Activated naive CD4-positive, alpha-beta T cell treated with anti-CD3 and anti-CD28 coated beads, Interleukin-2, amount 50 U/mL, for 72 hours (primary cell): ENCODE measurements around the gene FAM76A. TPM values are rescaled to one million over a fixed set of nuclear protein-coding genes. Genes with fewer than 3 reads are reported as not detected.
A peak's percentile ranks its signal among the peaks of the same experiment; 100 is the strongest.

Source experiments
- ATAC-seq, 2 donors: fragments of 150-1000 bp; cut with Tn5 transposase; 2 replicates each; pipeline ENCODE4 v1.10.0; 2021; ENCODE audit warnings: mild to moderate bottlenecking in 2 of 2, moderate library complexity in 2 of 2
- DNase-seq, 2 donors: peaks; one replicate each; pipeline ENCODE4 v3.0.0; 2021 to 2022; ENCODE audit warnings: low spot score in 2 of 2
- H3K27ac Mint-ChIP-seq, 2 donors: one replicate each; pipeline ENCODE4 v1.8.0; 2022; ENCODE audit warnings: mild to moderate bottlenecking in 2 of 2, mixed read lengths in 2 of 2
- H3K36me3 Mint-ChIP-seq, 2 donors: one replicate each; pipeline ENCODE4 v1.8.0; 2022; ENCODE audit warnings: mixed read lengths in 2 of 2
- H3K9me3 Mint-ChIP-seq, 2 donors: one replicate each; pipeline ENCODE4 v1.8.0; 2022; ENCODE audit warnings: mixed read lengths in 2 of 2
- total RNA-seq, 2 donors: library from RNA; stranded (reverse); gene quantifications; one replicate each; pipeline ENCODE4 v1.2.3, GENCODE V29; 2022

The FAM76A gene
- total RNA-seq, 2 donors from 2014 or later, result 5.7 to 10.4 TPM

- Mint-ChIP-seq H3K27ac (peak overlapping the region in 1 of 2 donors; percentile 2), H3K9me3 (peaks cover 11% of the 10 kb centered on the region in 2 donors), H3K36me3 (peaks cover 0 to 13% of the 10 kb centered on the region in 2 donors)
- ATAC-seq (no peak), DNase-seq (no peak)
Observed at GRCh38 chr1:27713139-27713725, 12.5 kb upstream of the FAM76A start.

GRCh38 chr1:27713869-27714513, 11.8 kb upstream of the FAM76A start:
- Mint-ChIP-seq H3K9me3 (peaks cover 11% of the 10 kb centered on the region in 2 donors), H3K36me3 (peaks cover 0 to 13% of the 10 kb centered on the region in 2 donors), H3K27ac (peak overlapping the region in 1 of 2 donors; percentile 2)
- no peak for ATAC-seq
- DNase-seq, result no peak

- peaks cover 11% of the 10 kb centered on the region in 2 donors for H3K9me3 Mint-ChIP-seq
- peak in 1 of 2 donors; percentile 50 for ATAC-seq
Observed at GRCh38 chr1:27716262-27716895, 9.4 kb upstream of the FAM76A start.

GRCh38 chr1:27719286-27720251, 6.2 kb upstream of the FAM76A start:
- ATAC-seq, result no peak
- peaks cover 11% of the 10 kb centered on the region in 2 donors for H3K9me3 Mint-ChIP-seq
- H3K27ac Mint-ChIP-seq, result no peak overlapping the region
- H3K36me3 Mint-ChIP-seq, result peaks cover 0 to 13% of the 10 kb centered on the region in 2 donors
- no peak for DNase-seq

More at GRCh38 chr1:27716262-27716895, 9.4 kb upstream of the FAM76A start:
- peaks cover 0 to 13% of the 10 kb centered on the region in 2 donors for H3K36me3 Mint-ChIP-seq
- no peak for DNase-seq
- H3K27ac Mint-ChIP-seq, result no peak overlapping the region

- Mint-ChIP-seq H3K36me3 (peaks cover 0 to 4% of the 10 kb centered on the region in 2 donors), H3K9me3 (no peaks in the 10 kb centered on the region), H3K27ac (peak overlapping the region; percentile 99)
- no peak for ATAC-seq
- peak in 1 of 2 donors; percentile 55 for DNase-seq
Observed at GRCh38 chr1:27724961-27725373, 794 bp upstream of the FAM76A start.

GRCh38 chr1:27726173-27727044, 648 bp downstream of the FAM76A start:
- DNase-seq, result peak in 1 of 2 donors; percentile 53
- Mint-ChIP-seq H3K27ac (peak overlapping the region; percentile 77 to 80), H3K9me3 (no peaks in the 10 kb centered on the region), H3K36me3 (peaks cover 0 to 8% of the 10 kb centered on the region in 2 donors)
- ATAC-seq, result peak; percentile 4 to 6

- no peak for DNase-seq
- Mint-ChIP-seq H3K9me3 (no peaks in the 10 kb centered on the region), H3K36me3 (peaks cover 0 to 8% of the 10 kb centered on the region in 2 donors), H3K27ac (peak overlapping the region in 1 of 2 donors; percentile 80)
- no peak for ATAC-seq
Observed at GRCh38 chr1:27727126-27727525, 1.4 kb downstream of the FAM76A start.

- Mint-ChIP-seq H3K36me3 (peaks cover 6 to 9% of the 10 kb centered on the region in 2 donors), H3K27ac (no peak overlapping the region), H3K9me3 (no peaks in the 10 kb centered on the region)
- DNase-seq (no peak), ATAC-seq (no peak)
Observed at GRCh38 chr1:27736252-27736651, 10.5 kb downstream of the FAM76A start.

GRCh38 chr1:27741121-27741520, 15.4 kb downstream of the FAM76A start:
- no peak for ATAC-seq
- no peaks in the 10 kb centered on the region for H3K9me3 Mint-ChIP-seq
- no peak overlapping the region for H3K27ac Mint-ChIP-seq
- H3K36me3 Mint-ChIP-seq, result peaks cover 9 to 13% of the 10 kb centered on the region in 2 donors
- DNase-seq, result no peak

GRCh38 chr1:27744556-27744955, 18.8 kb downstream of the FAM76A start:
- Mint-ChIP-seq H3K36me3 (peaks cover 5 to 15% of the 10 kb centered on the region in 2 donors), H3K27ac (peak overlapping the region in 1 of 2 donors; percentile 52), H3K9me3 (no peaks in the 10 kb centered on the region)
- ATAC-seq (no peak), DNase-seq (no peak)

GRCh38 chr1:27745466-27745865, 19.7 kb downstream of the FAM76A start:
- ATAC-seq (no peak), DNase-seq (no peak)
- no peaks in the 10 kb centered on the region for H3K9me3 Mint-ChIP-seq
- peaks cover 0 to 9% of the 10 kb centered on the region in 2 donors for H3K36me3 Mint-ChIP-seq
- H3K27ac Mint-ChIP-seq, result no peak overlapping the region

GRCh38 chr1:27752360-27752759, 26.6 kb downstream of the FAM76A start:
- H3K36me3 Mint-ChIP-seq, result no peaks in the 10 kb centered on the region
- no peak for DNase-seq
- no peaks in the 10 kb centered on the region for H3K9me3 Mint-ChIP-seq
- ATAC-seq, result no peak
- no peak overlapping the region for H3K27ac Mint-ChIP-seq

- DNase-seq (no peak), ATAC-seq (no peak)
- no peaks in the 10 kb centered on the region for H3K9me3 Mint-ChIP-seq
- peak overlapping the region in 1 of 2 donors; percentile 17 for H3K27ac Mint-ChIP-seq
- no peaks in the 10 kb centered on the region for H3K36me3 Mint-ChIP-seq
Observed at GRCh38 chr1:27755286-27755685, 29.5 kb downstream of the FAM76A start.

GRCh38 chr1:27755865-27756264, 30.1 kb downstream of the FAM76A start:
- no peaks in the 10 kb centered on the region for H3K9me3 Mint-ChIP-seq
- H3K27ac Mint-ChIP-seq, result no peak overlapping the region
- DNase-seq (no peak), ATAC-seq (no peak)
- H3K36me3 Mint-ChIP-seq, result no peaks in the 10 kb centered on the region

- no peaks in the 10 kb centered on the region for H3K9me3 Mint-ChIP-seq
- DNase-seq (no peak), ATAC-seq (no peak)
- H3K27ac Mint-ChIP-seq, result no peak overlapping the region
- no peaks in the 10 kb centered on the region for H3K36me3 Mint-ChIP-seq
Observed at GRCh38 chr1:27759236-27759635, 33.5 kb downstream of the FAM76A start.

- Mint-ChIP-seq H3K36me3 (no peaks in the 10 kb centered on the region), H3K27ac (peak overlapping the region in 1 of 2 donors; percentile 10), H3K9me3 (no peaks in the 10 kb centered on the region)
- DNase-seq, result no peak
- ATAC-seq, result no peak
Observed at GRCh38 chr1:27760426-27760825, 34.7 kb downstream of the FAM76A start.
